Measurements from ENCODE around the gene CDKN2B. TPM values are rescaled to one million over a fixed set of nuclear protein-coding genes. Genes with fewer than 3 reads are reported as not detected.

CDKN2B gene
- total and polyA plus RNA-seq, 2 of the 13 experiments (the other 11 are each of a cell fraction or from before 2014, with no cell fraction given), result 1.4 to 1.5 TPM

DNA sequence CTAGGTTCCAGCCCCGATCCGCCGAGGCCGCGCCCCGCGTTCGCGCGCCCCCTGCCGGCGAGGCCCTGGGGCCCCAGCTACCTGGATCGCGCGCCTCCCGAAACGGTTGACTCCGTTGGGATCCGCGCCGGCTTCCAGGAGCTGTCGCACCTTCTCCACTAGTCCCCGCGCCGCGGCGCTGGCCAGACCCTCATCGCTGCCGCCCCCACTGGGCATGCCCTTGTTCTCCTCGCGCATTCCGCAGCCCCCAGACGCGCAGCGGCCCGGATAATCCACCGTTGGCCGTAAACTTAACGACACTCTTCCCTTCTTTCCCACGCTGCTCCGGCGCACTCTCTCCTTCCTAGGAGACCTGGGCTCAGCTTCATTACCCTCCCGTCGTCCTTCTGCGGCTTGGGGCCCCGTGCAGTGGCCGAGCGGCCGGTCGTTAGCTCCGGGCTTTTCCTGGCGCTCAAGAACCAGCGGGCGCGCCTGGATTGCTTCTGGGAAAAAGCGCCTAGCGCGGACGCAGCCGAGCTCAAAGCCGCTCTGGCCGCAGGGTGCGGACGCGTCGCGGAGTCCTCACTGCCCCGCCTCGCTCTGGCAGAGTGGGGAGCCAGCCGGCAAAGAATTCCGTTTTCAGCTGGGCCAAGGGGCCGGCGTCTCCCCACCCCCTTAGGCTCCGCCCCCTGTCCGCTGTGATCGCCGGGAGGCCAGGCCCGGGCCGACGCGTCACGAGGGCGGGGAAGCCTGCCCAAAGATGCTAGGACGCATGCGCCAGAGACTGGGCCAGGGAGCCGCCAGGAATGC is at the start of gene CDKN2B (continued):
- peak; percentile 43; the same call in 1 of the 2 replicates for TF ChIP-seq ZKSCAN8 (CRISPR knock-in tag; IDR thresholded peaks at IDR 0.05; ENCODE audit: borderline replicate concordance)
- no peak for TF ChIP-seq ZNF225 (CRISPR knock-in tag; IDR thresholded peaks at IDR 0.05)
- TF ChIP-seq SMAD1 (CRISPR knock-in tag; IDR thresholded peaks at IDR 0.05; ENCODE audit: borderline replicate concordance, low read depth), result no peak
- TF ChIP-seq, protein P1, sequence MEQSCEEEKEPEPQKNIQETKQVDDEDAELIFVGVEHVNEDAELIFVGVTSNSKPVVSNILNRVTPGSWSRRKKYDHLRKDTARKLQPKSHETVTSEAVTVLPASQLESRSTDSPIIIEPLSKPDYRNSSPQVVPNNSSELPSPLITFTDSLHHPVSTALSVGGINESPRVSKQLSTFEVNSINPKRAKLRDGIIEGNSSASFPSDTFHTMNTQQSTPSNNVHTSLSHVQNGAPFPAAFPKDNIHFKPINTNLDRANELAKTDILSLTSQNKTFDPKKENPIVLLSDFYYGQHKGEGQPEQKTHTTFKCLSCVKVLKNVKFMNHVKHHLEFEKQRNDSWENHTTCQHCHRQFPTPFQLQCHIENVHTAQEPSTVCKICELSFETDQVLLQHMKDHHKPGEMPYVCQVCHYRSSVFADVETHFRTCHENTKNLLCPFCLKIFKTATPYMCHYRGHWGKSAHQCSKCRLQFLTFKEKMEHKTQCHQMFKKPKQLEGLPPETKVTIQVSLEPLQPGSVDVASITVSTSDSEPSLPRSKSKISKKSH (CRISPR knock-in tag; IDR thresholded peaks at IDR 0.05; ENCODE audit: borderline replicate concordance), result no peak
- no peak for TF ChIP-seq NFRKB (IDR thresholded peaks at IDR 0.05)
- TF ChIP-seq ZNF773 (CRISPR knock-in tag; IDR thresholded peaks at IDR 0.05; ENCODE audit: borderline replicate concordance), result no peak
- no peak for TF ChIP-seq ZNF607 (CRISPR knock-in tag; IDR thresholded peaks at IDR 0.05; ENCODE audit: borderline replicate concordance)
- TF ChIP-seq, protein P2, sequence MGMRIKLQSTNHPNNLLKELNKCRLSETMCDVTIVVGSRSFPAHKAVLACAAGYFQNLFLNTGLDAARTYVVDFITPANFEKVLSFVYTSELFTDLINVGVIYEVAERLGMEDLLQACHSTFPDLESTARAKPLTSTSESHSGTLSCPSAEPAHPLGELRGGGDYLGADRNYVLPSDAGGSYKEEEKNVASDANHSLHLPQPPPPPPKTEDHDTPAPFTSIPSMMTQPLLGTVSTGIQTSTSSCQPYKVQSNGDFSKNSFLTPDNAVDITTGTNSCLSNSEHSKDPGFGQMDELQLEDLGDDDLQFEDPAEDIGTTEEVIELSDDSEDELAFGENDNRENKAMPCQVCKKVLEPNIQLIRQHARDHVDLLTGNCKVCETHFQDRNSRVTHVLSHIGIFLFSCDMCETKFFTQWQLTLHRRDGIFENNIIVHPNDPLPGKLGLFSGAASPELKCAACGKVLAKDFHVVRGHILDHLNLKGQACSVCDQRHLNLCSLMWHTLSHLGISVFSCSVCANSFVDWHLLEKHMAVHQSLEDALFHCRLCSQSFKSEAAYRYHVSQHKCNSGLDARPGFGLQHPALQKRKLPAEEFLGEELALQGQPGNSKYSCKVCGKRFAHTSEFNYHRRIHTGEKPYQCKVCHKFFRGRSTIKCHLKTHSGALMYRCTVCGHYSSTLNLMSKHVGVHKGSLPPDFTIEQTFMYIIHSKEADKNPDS (CRISPR knock-in tag; IDR thresholded peaks at IDR 0.05), result no peak
- TF ChIP-seq ZNF143 (CRISPR knock-in tag; IDR thresholded peaks at IDR 0.05), result peak; percentile 52; the same call in 1 of the 2 replicates
- TF ChIP-seq ZNF747 (CRISPR knock-in tag; IDR thresholded peaks at IDR 0.05; ENCODE audit: borderline replicate concordance), result no peak
- no peak for TF ChIP-seq SAFB2 (CRISPR knock-in tag; IDR thresholded peaks at IDR 0.05; ENCODE audit: borderline replicate concordance, low read depth)
- TF ChIP-seq, protein P3, sequence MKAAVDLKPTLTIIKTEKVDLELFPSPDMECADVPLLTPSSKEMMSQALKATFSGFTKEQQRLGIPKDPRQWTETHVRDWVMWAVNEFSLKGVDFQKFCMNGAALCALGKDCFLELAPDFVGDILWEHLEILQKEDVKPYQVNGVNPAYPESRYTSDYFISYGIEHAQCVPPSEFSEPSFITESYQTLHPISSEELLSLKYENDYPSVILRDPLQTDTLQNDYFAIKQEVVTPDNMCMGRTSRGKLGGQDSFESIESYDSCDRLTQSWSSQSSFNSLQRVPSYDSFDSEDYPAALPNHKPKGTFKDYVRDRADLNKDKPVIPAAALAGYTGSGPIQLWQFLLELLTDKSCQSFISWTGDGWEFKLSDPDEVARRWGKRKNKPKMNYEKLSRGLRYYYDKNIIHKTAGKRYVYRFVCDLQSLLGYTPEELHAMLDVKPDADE (CRISPR knock-in tag; IDR thresholded peaks at IDR 0.05), result no peak
- TF ChIP-seq ZNF570 (CRISPR knock-in tag; IDR thresholded peaks at IDR 0.05; ENCODE audit: borderline replicate concordance), result no peak
- no peak; the same call in 1 of the 2 replicates for TF ChIP-seq ZMYM2 (CRISPR knock-in tag; IDR thresholded peaks at IDR 0.05)
- peak; percentile 38; the same call in 1 of the 2 replicates for TF ChIP-seq NRL (CRISPR knock-in tag; IDR thresholded peaks at IDR 0.05; ENCODE audit: borderline replicate concordance)
- TF ChIP-seq IRX3 (CRISPR knock-in tag; IDR thresholded peaks at IDR 0.05; ENCODE audit: borderline replicate concordance, low read depth), result no peak
- no peak for TF ChIP-seq TAF15 (IDR thresholded peaks at IDR 0.05; ENCODE audit: low read depth, low read length, poor library complexity, severe bottlenecking)
- TF ChIP-seq RXRB (CRISPR knock-in tag; IDR thresholded peaks at IDR 0.05; ENCODE audit: borderline replicate concordance), result peak; percentile 52; the same call in 1 of the 2 replicates
- TF ChIP-seq, protein P4, sequence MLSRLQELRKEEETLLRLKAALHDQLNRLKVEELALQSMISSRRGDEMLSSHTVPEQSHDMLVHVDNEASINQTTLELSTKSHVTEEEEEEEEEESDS (CRISPR knock-in tag; IDR thresholded peaks at IDR 0.05; ENCODE audit: borderline replicate concordance), result no peak
- TF ChIP-seq ISX (CRISPR knock-in tag; conservative IDR thresholded peaks at IDR 0.05), result no peak
- 0 out of 2 replicates have a peak, but pooled peaks have one; percentile 70 for TF ChIP-seq ZNF879 (CRISPR knock-in tag; IDR thresholded peaks at IDR 0.05)
- no peak for TF ChIP-seq FLYWCH1 (CRISPR knock-in tag; IDR thresholded peaks at IDR 0.05)
- peak; percentile 43 for TF ChIP-seq SRSF1 (optimal IDR thresholded peaks at IDR 0.05; ENCODE audit: low read depth, low read length)
